Measurements from ENCODE around the gene POMT2. TPM values are rescaled to one million over a fixed set of nuclear protein-coding genes. Genes with fewer than 3 reads are reported as not detected.

POMT2 gene
- total RNA-seq, 4 donors from 2014 or later = 12.0 to 77.4 (median 24.9) TPM

DNA sequence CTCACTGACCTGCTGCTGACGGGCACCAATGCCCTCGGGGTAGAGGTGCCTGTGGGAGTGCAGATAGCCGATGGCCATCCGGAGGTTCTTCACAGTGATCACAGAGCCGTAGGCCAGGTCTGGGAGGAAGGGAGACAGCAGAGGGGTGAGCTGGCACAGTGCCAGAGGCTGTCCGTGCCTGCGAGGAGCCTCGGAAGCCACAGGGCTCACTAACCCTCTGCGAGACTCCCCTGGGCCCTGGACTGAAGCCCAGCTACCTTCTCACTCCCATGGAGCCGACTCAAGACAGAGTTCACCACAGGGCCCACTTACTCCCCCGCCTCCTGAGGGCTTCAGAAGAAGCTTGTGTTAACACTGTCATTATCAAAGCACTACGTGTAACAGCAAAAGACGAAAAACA is 24.5 kb downstream of the POMT2 start:
- Histone ChIP-seq H3K9me3 (no peaks in the 10 kb centered on the region), H3K4me3 (no peak overlapping the region), H3K27ac (no peak overlapping the region), H3K27me3 (no peaks in the 10 kb centered on the region), H3K36me3 (no peaks in the 10 kb centered on the region), H3K4me1 (peaks cover 0 to 19% (median 9%) of the 10 kb centered on the region in 4 donors)
- DNase-seq = no peak
- intact Hi-C loops (cut with DNase I; ENCODE audit: low total_unique reads) = no loop called here
- 64 to 91% methylated on average over 4 to 13 of the region's 13 CpGs for WGBS, 2 donors (ENCODE audit: low coverage in 1 of 2)
- in situ Hi-C loops (cut with MboI; ENCODE audit: low pct_ligation_motif_present in 1 of 4, low pct_unique_long_range_greater_than_20kb in 1 of 4, low sequenced_read_pairs in 3 of 4) = no loop called here
- TF ChIP-seq EP300 (IDR thresholded peaks at IDR 0.05; ENCODE audit: low read depth) = no peak
- TF ChIP-seq, protein P1, sequence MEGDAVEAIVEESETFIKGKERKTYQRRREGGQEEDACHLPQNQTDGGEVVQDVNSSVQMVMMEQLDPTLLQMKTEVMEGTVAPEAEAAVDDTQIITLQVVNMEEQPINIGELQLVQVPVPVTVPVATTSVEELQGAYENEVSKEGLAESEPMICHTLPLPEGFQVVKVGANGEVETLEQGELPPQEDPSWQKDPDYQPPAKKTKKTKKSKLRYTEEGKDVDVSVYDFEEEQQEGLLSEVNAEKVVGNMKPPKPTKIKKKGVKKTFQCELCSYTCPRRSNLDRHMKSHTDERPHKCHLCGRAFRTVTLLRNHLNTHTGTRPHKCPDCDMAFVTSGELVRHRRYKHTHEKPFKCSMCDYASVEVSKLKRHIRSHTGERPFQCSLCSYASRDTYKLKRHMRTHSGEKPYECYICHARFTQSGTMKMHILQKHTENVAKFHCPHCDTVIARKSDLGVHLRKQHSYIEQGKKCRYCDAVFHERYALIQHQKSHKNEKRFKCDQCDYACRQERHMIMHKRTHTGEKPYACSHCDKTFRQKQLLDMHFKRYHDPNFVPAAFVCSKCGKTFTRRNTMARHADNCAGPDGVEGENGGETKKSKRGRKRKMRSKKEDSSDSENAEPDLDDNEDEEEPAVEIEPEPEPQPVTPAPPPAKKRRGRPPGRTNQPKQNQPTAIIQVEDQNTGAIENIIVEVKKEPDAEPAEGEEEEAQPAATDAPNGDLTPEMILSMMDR (IDR thresholded peaks at IDR 0.05) = no peak
- TF ChIP-seq POLR2AphosphoS5 (IDR thresholded peaks at IDR 0.05) = no peak
- no peak for TF ChIP-seq POLR2A (IDR thresholded peaks at IDR 0.05)

DNA sequence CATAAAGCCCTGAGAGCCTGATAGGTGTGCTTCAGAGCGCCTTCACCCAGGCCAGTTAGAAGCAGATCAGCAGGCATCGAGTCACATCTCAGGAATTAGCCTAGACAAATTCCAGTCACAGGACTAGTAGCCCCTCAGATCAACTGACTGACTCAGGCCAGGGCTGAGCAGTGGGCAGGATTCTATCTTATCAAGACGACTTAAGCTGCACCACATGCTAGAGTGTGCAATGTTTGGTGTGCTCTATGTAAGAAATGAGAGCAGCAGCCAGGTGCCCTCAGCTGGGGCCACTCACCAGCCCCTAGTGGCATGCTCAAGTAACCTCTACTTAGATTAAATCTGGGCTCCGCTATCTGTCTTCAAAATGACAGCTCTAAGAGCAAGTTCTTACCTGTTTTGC is 30.0 kb downstream of the POMT2 start:
- TF ChIP-seq, protein P1 (IDR thresholded peaks at IDR 0.05) = no peak
- TF ChIP-seq EP300 (IDR thresholded peaks at IDR 0.05; ENCODE audit: low read depth) (no peak), POLR2A (IDR thresholded peaks at IDR 0.05) (no peak), POLR2AphosphoS5 (IDR thresholded peaks at IDR 0.05) (no peak)
- intact Hi-C loops (cut with DNase I; ENCODE audit: low total_unique reads) (no loop called here), in situ Hi-C loops (cut with MboI; ENCODE audit: low pct_ligation_motif_present in 1 of 4, low pct_unique_long_range_greater_than_20kb in 1 of 4, low sequenced_read_pairs in 3 of 4) (no loop called here)
- Histone ChIP-seq H3K4me1 (no peaks in the 10 kb centered on the region), H3K27me3 (no peaks in the 10 kb centered on the region), H3K4me3 (no peak overlapping the region), H3K36me3 (peaks cover 0 to 10% (median 4%) of the 10 kb centered on the region in 4 donors), H3K27ac (no peak overlapping the region), H3K9me3 (no peaks in the 10 kb centered on the region)
- 91% methylated on average over 4 of the region's 4 CpGs; no CpG with 5 or more reads in 1 of the 2 donors for WGBS, 2 donors (ENCODE audit: low coverage in 1 of 2)
- DNase-seq = no peak

DNA sequence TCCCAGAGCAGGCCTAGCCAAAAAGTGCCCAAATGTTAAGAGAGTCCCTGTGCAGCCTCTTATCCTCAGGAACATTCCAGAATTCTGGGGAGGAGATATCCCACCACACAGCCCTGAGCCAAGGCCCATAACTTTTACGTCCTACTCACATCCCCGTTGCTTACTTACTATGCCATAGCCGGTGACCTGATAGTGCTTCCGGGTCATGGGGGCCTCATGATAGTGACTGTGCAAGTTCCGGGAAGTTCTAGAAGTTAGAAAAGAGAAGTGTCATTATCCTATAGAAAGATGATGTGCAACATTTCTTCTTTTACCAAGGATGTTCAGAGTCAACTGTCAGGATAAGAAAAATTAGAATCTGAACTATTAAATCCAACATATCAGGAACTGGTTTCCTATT is 34.1 kb downstream of the POMT2 start:
- no peak overlapping the region for H3K4me3 ChIP-seq
- no peak overlapping the region for H3K27ac ChIP-seq
- WGBS, 2 donors (ENCODE audit: low coverage in 1 of 2) = 90 to 95% methylated on average over 2 to 5 of the region's 5 CpGs
- intact Hi-C loops (cut with DNase I; ENCODE audit: low total_unique reads) = no loop called here
- peaks cover 0 to 29% (median 12%) of the 10 kb centered on the region in 4 donors for H3K36me3 ChIP-seq
- no peaks in the 10 kb centered on the region for H3K4me1 ChIP-seq
- no peak for DNase-seq
- H3K9me3 ChIP-seq = no peaks in the 10 kb centered on the region
- no peaks in the 10 kb centered on the region for H3K27me3 ChIP-seq
- in situ Hi-C loops (cut with MboI; ENCODE audit: low pct_ligation_motif_present in 1 of 4, low pct_unique_long_range_greater_than_20kb in 1 of 4, low sequenced_read_pairs in 3 of 4) = no loop called here
- TF ChIP-seq POLR2A (IDR thresholded peaks at IDR 0.05) (no peak), EP300 (IDR thresholded peaks at IDR 0.05; ENCODE audit: low read depth) (no peak), POLR2AphosphoS5 (IDR thresholded peaks at IDR 0.05) (no peak)
- TF ChIP-seq, protein P1 (IDR thresholded peaks at IDR 0.05) = no peak

DNA sequence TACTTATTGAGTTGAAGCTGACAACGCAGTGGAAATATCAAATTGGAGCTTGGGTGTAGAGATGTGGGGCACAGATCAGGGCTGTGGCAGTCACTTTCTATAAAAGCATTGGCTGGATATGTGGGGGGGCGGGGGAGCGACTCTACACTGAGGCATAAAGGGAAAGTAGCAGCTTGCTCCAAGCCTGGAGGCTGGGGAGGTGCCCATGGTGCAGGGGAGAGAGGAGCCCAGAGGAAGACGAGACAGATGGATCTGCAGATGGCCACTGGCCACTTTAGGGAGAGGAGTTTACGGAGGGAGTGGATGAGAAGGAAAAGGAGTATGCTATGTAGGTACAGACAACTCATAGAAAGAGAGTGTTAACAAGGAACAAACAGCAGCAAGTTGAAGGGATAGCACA is 36.2 kb downstream of the POMT2 start:
- WGBS, 2 donors (ENCODE audit: low coverage in 1 of 2) = 94 to 100% methylated on average over 2 to 5 of the region's 5 CpGs
- no peak for DNase-seq
- Histone ChIP-seq H3K4me3 (no peak overlapping the region), H3K9me3 (no peaks in the 10 kb centered on the region), H3K36me3 (peaks cover 0 to 29% (median 12%) of the 10 kb centered on the region in 4 donors), H3K27me3 (no peaks in the 10 kb centered on the region), H3K4me1 (no peaks in the 10 kb centered on the region), H3K27ac (no peak overlapping the region)
- TF ChIP-seq, protein P1 (IDR thresholded peaks at IDR 0.05) = no peak
- no peak for TF ChIP-seq EP300 (IDR thresholded peaks at IDR 0.05; ENCODE audit: low read depth)
- in situ Hi-C loops (cut with MboI; ENCODE audit: low pct_ligation_motif_present in 1 of 4, low pct_unique_long_range_greater_than_20kb in 1 of 4, low sequenced_read_pairs in 3 of 4) = no loop called here
- intact Hi-C loops (cut with DNase I; ENCODE audit: low total_unique reads) = no loop called here
